Vagina (tissue), 2 donors: ENCODE measurements around the gene NODAL. TPM values are rescaled to one million over a fixed set of nuclear protein-coding genes. Genes with fewer than 3 reads are reported as not detected.

ENCODE experiments used
- DNase-seq, 2 donors: peaks; one replicate each; pipeline ENCODE4 v3.0.0-alpha.2; 2017; ENCODE audit errors: extremely low spot score in 2 of 2
- H3K27ac ChIP-seq: fragments of 200-600 bp; sonication (generic); one replicate; pipeline ENCODE4 v1.5.1; 2019
- H3K27me3 ChIP-seq: fragments of 200-600 bp; sonication (generic); one replicate; pipeline ENCODE4 v1.5.1; 2019
- H3K36me3 ChIP-seq, 2 donors: fragments of 200-600 bp; sonication (generic); one replicate each; pipeline ENCODE4 v1.5.1; 2017 to 2019
- H3K4me1 ChIP-seq: fragments of 200-600 bp; sonication (generic); one replicate; pipeline ENCODE4 v1.5.1; 2019
- H3K4me3 ChIP-seq, 2 donors: fragments of 200-600 bp; sonication (generic); 1 replicate in 1 of 2; 2 replicates in 1 of 2; pipeline ENCODE4 v1.5.1; 2016 to 2019
- H3K9me3 ChIP-seq: fragments of 200-600 bp; sonication (generic); one replicate; pipeline ENCODE4 v1.5.1; 2019
- POLR2A ChIP-seq, 2 donors: fragments of 450-650 bp; IDR thresholded peaks; one replicate each; pipeline ENCODE4 v1.6.1; 2017; ENCODE audit warnings: antibody characterized with exemption in 2 of 2, mild to moderate bottlenecking in 2 of 2, moderate library complexity in 2 of 2
- POLR2AphosphoS5 ChIP-seq, 2 donors: sonication (generic); formaldehyde crosslinking; IDR thresholded peaks; one replicate each; pipeline ENCODE4 v1.9.0; 2017; ENCODE audit warnings: antibody characterized with exemption in 2 of 2, mild to moderate bottlenecking in 2 of 2, low read depth in 1 of 2; ENCODE audit not compliant: insufficient read depth in 1 of 2
- intact Hi-C: fragments of 100-400 bp; cut with DNase I; formaldehyde crosslinking; loops from one replicate; pipeline ENCODE4 v1.15.1; 2023
- total RNA-seq: library from RNA; depleted of rRNA; stranded (reverse); fragments of >200 nt; gene quantifications from one replicate; pipeline ENCODE4 v1.2.3, GENCODE V29; 2016
- TF ChIP-seq, protein P1 (sequence below), 3 experiments: fragments of 450-650 bp in 2 of 3; fragments of 200-600 bp in 1 of 3; sonication (generic) in 1 of 3; IDR thresholded peaks; one replicate each; pipeline ENCODE4 v1.5.1; 2017 to 2019; ENCODE audit warnings: antibody characterized with exemption in 3 of 3, mild to moderate bottlenecking in 2 of 3, moderate library complexity in 2 of 3

NODAL gene
- total RNA-seq, 1 donor from 2014 or later: not detected

DNA sequence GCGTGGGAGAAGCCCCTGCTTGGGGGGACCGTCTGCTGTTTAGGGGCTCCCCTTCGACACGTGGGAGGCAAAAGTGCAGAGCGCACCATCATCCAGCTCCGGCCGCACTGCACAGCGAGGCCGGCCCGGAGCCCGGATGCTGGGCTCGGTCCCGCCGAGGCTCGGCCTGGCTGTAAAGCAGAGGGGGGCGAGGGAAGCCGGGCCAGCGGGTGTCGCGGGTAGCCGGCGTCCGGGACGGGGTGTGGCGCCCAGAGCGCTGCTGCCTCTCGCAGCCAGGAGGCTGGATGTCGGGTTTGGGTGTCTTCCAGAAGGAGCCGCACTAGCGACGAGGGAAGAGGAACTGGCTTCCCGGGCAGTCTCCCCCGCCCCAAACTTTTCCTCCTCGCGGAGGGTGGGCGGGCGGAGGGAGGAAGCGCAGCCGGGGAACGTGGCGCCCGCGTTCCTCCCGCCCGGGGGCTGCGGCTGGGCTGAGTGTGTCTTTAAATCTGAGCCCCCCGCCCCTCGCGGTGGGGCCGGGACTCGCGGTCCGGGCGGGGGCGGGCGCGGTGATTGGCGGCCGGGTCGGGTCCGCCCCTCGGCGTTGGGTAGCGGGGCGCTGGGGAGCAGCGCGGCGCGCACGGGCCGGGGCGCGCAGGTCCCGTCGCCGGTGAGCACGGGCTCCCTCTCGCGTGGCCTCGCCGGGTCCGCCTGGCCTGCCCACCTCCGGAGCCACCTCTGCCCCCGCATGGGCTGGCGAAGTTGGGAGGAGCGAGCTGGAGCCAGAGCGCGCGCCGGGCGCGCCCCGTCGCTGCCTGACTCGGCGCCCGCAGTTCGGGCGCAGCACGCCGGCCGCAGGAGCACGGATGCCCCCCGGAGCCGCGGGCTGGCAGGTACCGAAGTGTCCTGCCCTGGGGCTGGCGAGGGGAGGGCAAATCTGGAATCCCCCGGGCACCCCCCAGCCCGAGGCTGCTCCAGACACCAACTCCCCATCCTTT lies 37.0 kb upstream of the NODAL start, which contains the start of gene PALD1:
PALD1 (plus strand) TSS at position 577 of the 974 bp plus-strand sequence. CDS start 47,185 bp downstream, outside the sequence.
- Histone ChIP-seq H3K36me3 (no peaks in the 10 kb centered on the region), H3K27me3 (no peaks in the 10 kb centered on the region), H3K4me3 (peak within 1 kb of the TSS; percentile 56 to 73), H3K27ac (peak within 1 kb of the TSS; percentile 59), H3K4me1 (peaks cover 38% of the 10 kb centered on the region), H3K9me3 (no peaks in the 10 kb centered on the region)
- intact Hi-C loops: no loop called here
- TF ChIP-seq POLR2AphosphoS5 (IDR thresholded peaks at IDR 0.05; ENCODE audit: insufficient read depth in 1 of 2, low read depth in 1 of 2) (peak in 1 of 2 donors; percentile 49), POLR2A (IDR thresholded peaks at IDR 0.05) (peak in 1 of 2 donors; percentile 17)
- TF ChIP-seq, protein P1, sequence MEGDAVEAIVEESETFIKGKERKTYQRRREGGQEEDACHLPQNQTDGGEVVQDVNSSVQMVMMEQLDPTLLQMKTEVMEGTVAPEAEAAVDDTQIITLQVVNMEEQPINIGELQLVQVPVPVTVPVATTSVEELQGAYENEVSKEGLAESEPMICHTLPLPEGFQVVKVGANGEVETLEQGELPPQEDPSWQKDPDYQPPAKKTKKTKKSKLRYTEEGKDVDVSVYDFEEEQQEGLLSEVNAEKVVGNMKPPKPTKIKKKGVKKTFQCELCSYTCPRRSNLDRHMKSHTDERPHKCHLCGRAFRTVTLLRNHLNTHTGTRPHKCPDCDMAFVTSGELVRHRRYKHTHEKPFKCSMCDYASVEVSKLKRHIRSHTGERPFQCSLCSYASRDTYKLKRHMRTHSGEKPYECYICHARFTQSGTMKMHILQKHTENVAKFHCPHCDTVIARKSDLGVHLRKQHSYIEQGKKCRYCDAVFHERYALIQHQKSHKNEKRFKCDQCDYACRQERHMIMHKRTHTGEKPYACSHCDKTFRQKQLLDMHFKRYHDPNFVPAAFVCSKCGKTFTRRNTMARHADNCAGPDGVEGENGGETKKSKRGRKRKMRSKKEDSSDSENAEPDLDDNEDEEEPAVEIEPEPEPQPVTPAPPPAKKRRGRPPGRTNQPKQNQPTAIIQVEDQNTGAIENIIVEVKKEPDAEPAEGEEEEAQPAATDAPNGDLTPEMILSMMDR (IDR thresholded peaks at IDR 0.05): peak in 1 of 3 experiments; percentile 24
- no peak for DNase-seq

- TF ChIP-seq POLR2AphosphoS5 (IDR thresholded peaks at IDR 0.05; ENCODE audit: insufficient read depth in 1 of 2, low read depth in 1 of 2) (no peak), POLR2A (IDR thresholded peaks at IDR 0.05) (no peak)
- TF ChIP-seq, protein P1 (IDR thresholded peaks at IDR 0.05): no peak
- intact Hi-C loops: no loop called here
- H3K27me3 ChIP-seq: no peaks in the 10 kb centered on the region
- no peaks in the 10 kb centered on the region for H3K9me3 ChIP-seq
- H3K36me3 ChIP-seq: no peaks in the 10 kb centered on the region
- peak overlapping the region; percentile 56 to 73 for H3K4me3 ChIP-seq
- H3K27ac ChIP-seq: peak overlapping the region; percentile 53
- H3K4me1 ChIP-seq: peaks cover 31% of the 10 kb centered on the region
- no peak for DNase-seq
These were observed 36.2 kb upstream of the NODAL start for GRCh38 chr10:70477661-70478162.

DNA sequence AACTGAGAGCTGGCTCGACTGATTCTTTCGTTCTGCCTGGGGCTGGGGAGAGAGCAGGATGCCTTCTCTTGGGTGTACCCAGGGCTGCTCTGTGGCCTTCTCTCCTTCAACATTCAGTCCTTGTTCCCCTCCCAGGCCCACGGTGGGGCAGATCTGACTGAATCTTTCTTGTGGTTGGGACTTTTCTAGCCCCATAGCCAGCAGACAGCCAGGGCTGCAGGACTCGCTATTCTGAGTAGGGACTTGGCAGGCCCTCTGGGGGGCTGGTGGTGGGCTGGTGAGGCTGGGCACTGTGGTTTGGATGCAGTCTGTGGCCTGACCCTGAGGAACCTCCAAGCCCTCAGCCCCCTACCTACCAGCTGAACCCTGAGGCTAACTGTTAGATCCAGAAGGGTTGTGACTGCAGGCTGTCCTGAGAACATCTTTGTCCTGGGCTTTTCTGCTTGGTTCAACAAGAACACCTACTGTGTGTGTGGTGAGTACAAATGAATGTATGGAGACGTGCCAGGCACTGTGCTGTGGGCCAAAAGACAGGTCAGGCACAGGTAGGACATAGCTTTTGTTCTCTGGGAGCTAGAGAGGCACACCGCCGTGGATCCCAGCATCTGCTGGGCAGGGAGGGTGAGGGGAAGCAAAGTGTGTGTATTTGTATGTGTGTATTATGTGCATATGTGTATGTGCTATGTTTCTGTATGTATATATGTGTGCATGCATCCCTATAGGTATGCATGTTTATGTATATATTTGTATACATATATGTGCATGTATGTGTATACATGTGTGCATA lies 35.0 kb upstream of the NODAL start:
- H3K36me3 ChIP-seq: no peaks in the 10 kb centered on the region
- no peak for TF ChIP-seq POLR2AphosphoS5 (IDR thresholded peaks at IDR 0.05; ENCODE audit: insufficient read depth in 1 of 2, low read depth in 1 of 2)
- no peak overlapping the region for H3K27ac ChIP-seq
- H3K4me3 ChIP-seq: no peak overlapping the region
- intact Hi-C loops: no loop called here
- DNase-seq: no peak
- H3K27me3 ChIP-seq: no peaks in the 10 kb centered on the region
- H3K4me1 ChIP-seq: peaks cover 21% of the 10 kb centered on the region
- H3K9me3 ChIP-seq: no peaks in the 10 kb centered on the region

- H3K4me3 ChIP-seq: no peak overlapping the region
- no peaks in the 10 kb centered on the region for H3K36me3 ChIP-seq
- TF ChIP-seq POLR2AphosphoS5 (IDR thresholded peaks at IDR 0.05; ENCODE audit: insufficient read depth in 1 of 2, low read depth in 1 of 2) (no peak), POLR2A (IDR thresholded peaks at IDR 0.05) (no peak)
- TF ChIP-seq, protein P1 (IDR thresholded peaks at IDR 0.05): no peak
- no peaks in the 10 kb centered on the region for H3K9me3 ChIP-seq
- intact Hi-C loops: no loop called here
- H3K4me1 ChIP-seq: peaks cover 21% of the 10 kb centered on the region
- H3K27ac ChIP-seq: no peak overlapping the region
- no peak for DNase-seq
- no peaks in the 10 kb centered on the region for H3K27me3 ChIP-seq
These were observed 34.2 kb upstream of the NODAL start for GRCh38 chr10:70475661-70476060.

- H3K4me1 ChIP-seq: peaks cover 21% of the 10 kb centered on the region
- TF ChIP-seq POLR2AphosphoS5 (IDR thresholded peaks at IDR 0.05; ENCODE audit: insufficient read depth in 1 of 2, low read depth in 1 of 2) (no peak), POLR2A (IDR thresholded peaks at IDR 0.05) (no peak)
- TF ChIP-seq, protein P1 (IDR thresholded peaks at IDR 0.05): no peak
- H3K9me3 ChIP-seq: no peaks in the 10 kb centered on the region
- DNase-seq: no peak
- no peaks in the 10 kb centered on the region for H3K27me3 ChIP-seq
- intact Hi-C loops: no loop called here
- no peak overlapping the region for H3K4me3 ChIP-seq
- H3K36me3 ChIP-seq: no peaks in the 10 kb centered on the region
- H3K27ac ChIP-seq: no peak overlapping the region
These were observed 33.3 kb upstream of the NODAL start for GRCh38 chr10:70474780-70475179.
